NCI-H1105 treated with DMSO at 0.1 percent for 48 hours (cell line): Measurements from ENCODE around the gene ULK4.
"Not testable (repeated sequence)": the region's sequence is repeated elsewhere in the genome, so short reads cannot be mapped to it uniquely, and the experiment has no call there.

Experiments
- DNase-seq: peaks from one replicate; lab custom pipeline; 2025; lab: John Stamatoyannopoulos, UW

The ULK4 gene

GRCh38 chr3:41315126-41315525 is 646.8 kb downstream of the ULK4 start:
- DNase-seq, result no peak

GRCh38 chr3:41308119-41308518 is 653.8 kb downstream of the ULK4 start:
- no peak for DNase-seq

GRCh38 chr3:41307065-41307464 is 654.8 kb downstream of the ULK4 start:
- no peak for DNase-seq

GRCh38 chr3:41304593-41304992 is 657.3 kb downstream of the ULK4 start:
- DNase-seq, result no peak

GRCh38 chr3:41302295-41302694 is 659.6 kb downstream of the ULK4 start:
- no peak for DNase-seq

- no peak for DNase-seq
These were observed 660.4 kb downstream of the ULK4 start for GRCh38 chr3:41301548-41301947.

GRCh38 chr3:41299036-41299435 is 662.9 kb downstream of the ULK4 start:
- no peak for DNase-seq

- no peak for DNase-seq
These were observed 664.2 kb downstream of the ULK4 start for GRCh38 chr3:41297750-41298149.

- DNase-seq, result no peak
These were observed 665.3 kb downstream of the ULK4 start for GRCh38 chr3:41296556-41296955.

- DNase-seq, result no peak
These were observed 666.2 kb downstream of the ULK4 start for GRCh38 chr3:41295740-41296139.

- no peak for DNase-seq
These were observed 668.7 kb downstream of the ULK4 start for GRCh38 chr3:41293169-41293681.

GRCh38 chr3:41290736-41291135 is 671.2 kb downstream of the ULK4 start:
- no peak for DNase-seq

- DNase-seq, result no peak
These were observed 671.6 kb downstream of the ULK4 start for GRCh38 chr3:41290306-41290705.

GRCh38 chr3:41288785-41289184 is 673.1 kb downstream of the ULK4 start:
- no peak for DNase-seq

- DNase-seq, result no peak
These were observed 675.6 kb downstream of the ULK4 start for GRCh38 chr3:41286305-41286704.

- DNase-seq, result not testable (repeated sequence)
These were observed 677.0 kb downstream of the ULK4 start for GRCh38 chr3:41284934-41285333.

- DNase-seq, result no peak
These were observed 684.0 kb downstream of the ULK4 start for GRCh38 chr3:41277790-41278465.

- DNase-seq, result no peak
These were observed 685.7 kb downstream of the ULK4 start for GRCh38 chr3:41276191-41276590.

GRCh38 chr3:41274944-41275668 is 686.8 kb downstream of the ULK4 start:
- DNase-seq, result no peak

GRCh38 chr3:41272667-41273066 is 689.2 kb downstream of the ULK4 start:
- DNase-seq, result no peak

GRCh38 chr3:41267975-41268640 is 693.8 kb downstream of the ULK4 start:
- DNase-seq, result no peak

- no peak for DNase-seq
These were observed 696.1 kb downstream of the ULK4 start for GRCh38 chr3:41265823-41266273.

- no peak for DNase-seq
These were observed 696.8 kb downstream of the ULK4 start for GRCh38 chr3:41265011-41265545.
